Dendritic cell treated with granulocyte-macrophage colony-stimulating factor and Interleukin-4, amounts not matched to agents 40 ng/mL and 50 ng/mL, for 4 days (primary cell): Measurements from ENCODE around the gene UNC5C.
A peak's percentile ranks its signal among the peaks of the same experiment; 100 is the strongest.

Experiments
- H3K27ac Mint-ChIP-seq: one replicate; pipeline ENCODE4 v1.8.0; 2022; ENCODE audit warnings: mild to moderate bottlenecking, mixed read lengths
- H3K27me3 Mint-ChIP-seq: one replicate; pipeline ENCODE4 v1.8.0; 2022; ENCODE audit warnings: mild to moderate bottlenecking, mixed read lengths
- H3K36me3 Mint-ChIP-seq: one replicate; pipeline ENCODE4 v1.8.0; 2022; ENCODE audit warnings: low read depth, mixed read lengths
- H3K4me1 Mint-ChIP-seq: one replicate; pipeline ENCODE4 v1.8.0; 2022; ENCODE audit warnings: low read depth, mixed read lengths
- H3K4me3 Mint-ChIP-seq: one replicate; pipeline ENCODE4 v1.8.0; 2022; ENCODE audit warnings: mild to moderate bottlenecking, moderate library complexity, mixed read lengths
- H3K9me3 Mint-ChIP-seq: one replicate; pipeline ENCODE4 v1.8.0; 2022; ENCODE audit warnings: mixed read lengths
- intact Hi-C: fragments of 100-400 bp; cut with micrococcal nuclease; formaldehyde crosslinking; loops from one replicate; pipeline ENCODE4 v1.15.0; 2022

The UNC5C gene

GRCh38 chr4:95551653-95552052 lies 2.9 kb upstream of the UNC5C start:
- intact Hi-C loops = no loop called here

GRCh38 chr4:95550115-95550987 lies 1.6 kb upstream of the UNC5C start:
- intact Hi-C loops = no loop called here

More at GRCh38 chr4:95551653-95552052, 2.9 kb upstream of the UNC5C start:
- H3K27me3 Mint-ChIP-seq = peaks cover 43% of the 10 kb centered on the region
- no peaks in the 10 kb centered on the region for H3K9me3 Mint-ChIP-seq
- no peak overlapping the region for H3K27ac Mint-ChIP-seq
- H3K36me3 Mint-ChIP-seq = no peaks in the 10 kb centered on the region
- peaks cover 29% of the 10 kb centered on the region for H3K4me1 Mint-ChIP-seq
- no peak overlapping the region for H3K4me3 Mint-ChIP-seq

GRCh38 chr4:95549246-95550114 lies 707 bp upstream of the UNC5C start:
- Mint-ChIP-seq H3K27ac (no peak overlapping the region), H3K27me3 (peaks cover 52% of the 10 kb centered on the region), H3K4me1 (peaks cover 29% of the 10 kb centered on the region), H3K36me3 (no peaks in the 10 kb centered on the region), H3K4me3 (peak overlapping the region; percentile 70), H3K9me3 (no peaks in the 10 kb centered on the region)
- intact Hi-C loops = no loop called here

More at GRCh38 chr4:95550115-95550987, 1.6 kb upstream of the UNC5C start:
- H3K9me3 Mint-ChIP-seq = no peaks in the 10 kb centered on the region
- H3K27ac Mint-ChIP-seq = no peak overlapping the region
- peaks cover 52% of the 10 kb centered on the region for H3K27me3 Mint-ChIP-seq
- H3K36me3 Mint-ChIP-seq = no peaks in the 10 kb centered on the region
- H3K4me1 Mint-ChIP-seq = peaks cover 29% of the 10 kb centered on the region
- H3K4me3 Mint-ChIP-seq = peak overlapping the region; percentile 70

- H3K4me3 Mint-ChIP-seq = peak overlapping the region; percentile 52
- no peaks in the 10 kb centered on the region for H3K36me3 Mint-ChIP-seq
- H3K9me3 Mint-ChIP-seq = no peaks in the 10 kb centered on the region
- intact Hi-C loops = no loop called here
- no peak overlapping the region for H3K27ac Mint-ChIP-seq
- peaks cover 52% of the 10 kb centered on the region for H3K27me3 Mint-ChIP-seq
- H3K4me1 Mint-ChIP-seq = peaks cover 29% of the 10 kb centered on the region
These were observed 880 bp downstream of the UNC5C start for GRCh38 chr4:95547715-95548471.

GRCh38 chr4:95546866-95547714 lies 1.7 kb downstream of the UNC5C start:
- H3K27me3 Mint-ChIP-seq = peaks cover 52% of the 10 kb centered on the region
- H3K4me3 Mint-ChIP-seq = no peak overlapping the region

GRCh38 chr4:95546221-95546620 lies 2.6 kb downstream of the UNC5C start:
- no peak overlapping the region for H3K4me3 Mint-ChIP-seq
- no peaks in the 10 kb centered on the region for H3K9me3 Mint-ChIP-seq
- H3K27ac Mint-ChIP-seq = no peak overlapping the region
- no peaks in the 10 kb centered on the region for H3K36me3 Mint-ChIP-seq
- H3K4me1 Mint-ChIP-seq = peaks cover 29% of the 10 kb centered on the region
- intact Hi-C loops = no loop called here
- H3K27me3 Mint-ChIP-seq = peaks cover 50% of the 10 kb centered on the region

More at GRCh38 chr4:95546866-95547714, 1.7 kb downstream of the UNC5C start:
- Mint-ChIP-seq H3K9me3 (no peaks in the 10 kb centered on the region), H3K4me1 (peaks cover 29% of the 10 kb centered on the region), H3K27ac (no peak overlapping the region), H3K36me3 (no peaks in the 10 kb centered on the region)
- intact Hi-C loops = no loop called here

- intact Hi-C loops = no loop called here
- no peaks in the 10 kb centered on the region for H3K36me3 Mint-ChIP-seq
- peaks cover 47% of the 10 kb centered on the region for H3K27me3 Mint-ChIP-seq
- peaks cover 29% of the 10 kb centered on the region for H3K4me1 Mint-ChIP-seq
- no peak overlapping the region for H3K27ac Mint-ChIP-seq
- H3K9me3 Mint-ChIP-seq = no peaks in the 10 kb centered on the region
- H3K4me3 Mint-ChIP-seq = no peak overlapping the region
These were observed 3.2 kb downstream of the UNC5C start for GRCh38 chr4:95545546-95545945.

GRCh38 chr4:95544113-95545103 lies 4.4 kb downstream of the UNC5C start:
- Mint-ChIP-seq H3K4me3 (no peak overlapping the region), H3K9me3 (no peaks in the 10 kb centered on the region), H3K27ac (no peak overlapping the region), H3K4me1 (peaks cover 20% of the 10 kb centered on the region), H3K36me3 (no peaks in the 10 kb centered on the region), H3K27me3 (peaks cover 36% of the 10 kb centered on the region)
- intact Hi-C loops = no loop called here

- Mint-ChIP-seq H3K4me1 (no peaks in the 10 kb centered on the region), H3K36me3 (no peaks in the 10 kb centered on the region), H3K9me3 (no peaks in the 10 kb centered on the region), H3K4me3 (no peak overlapping the region), H3K27me3 (peaks cover 13% of the 10 kb centered on the region), H3K27ac (no peak overlapping the region)
- intact Hi-C loops = no loop called here
These were observed 6.7 kb downstream of the UNC5C start for GRCh38 chr4:95541889-95542607.

GRCh38 chr4:95541094-95541493 lies 7.7 kb downstream of the UNC5C start:
- Mint-ChIP-seq H3K36me3 (no peaks in the 10 kb centered on the region), H3K9me3 (no peaks in the 10 kb centered on the region), H3K4me3 (no peak overlapping the region), H3K4me1 (no peaks in the 10 kb centered on the region), H3K27me3 (peaks cover 3% of the 10 kb centered on the region), H3K27ac (no peak overlapping the region)
- intact Hi-C loops = no loop called here

GRCh38 chr4:95540227-95540626 lies 8.5 kb downstream of the UNC5C start:
- H3K36me3 Mint-ChIP-seq = no peaks in the 10 kb centered on the region
- no peak overlapping the region for H3K4me3 Mint-ChIP-seq
- no peak overlapping the region for H3K27ac Mint-ChIP-seq
- intact Hi-C loops = no loop called here
- no peaks in the 10 kb centered on the region for H3K4me1 Mint-ChIP-seq
- H3K9me3 Mint-ChIP-seq = no peaks in the 10 kb centered on the region
- no peaks in the 10 kb centered on the region for H3K27me3 Mint-ChIP-seq

GRCh38 chr4:95539106-95539505 lies 9.7 kb downstream of the UNC5C start:
- intact Hi-C loops = no loop called here
- H3K9me3 Mint-ChIP-seq = no peaks in the 10 kb centered on the region
- H3K27ac Mint-ChIP-seq = no peak overlapping the region
- H3K27me3 Mint-ChIP-seq = no peaks in the 10 kb centered on the region
- no peaks in the 10 kb centered on the region for H3K4me1 Mint-ChIP-seq
- no peak overlapping the region for H3K4me3 Mint-ChIP-seq
- H3K36me3 Mint-ChIP-seq = no peaks in the 10 kb centered on the region
